NCI-H146 (cell line): Measurements from ENCODE around the gene RAB41.
"Not testable (repeated sequence)": the region's sequence is repeated elsewhere in the genome, so short reads cannot be mapped to it uniquely, and the experiment has no call there.

Experiments
- DNase-seq: peaks from one replicate; lab custom pipeline; 2025; lab: John Stamatoyannopoulos, UW

RAB41 gene

GRCh38 chrX:70289793-70290770, 8.1 kb downstream of the RAB41 start, which contains the start of the genes KIF4A and PDZD11:
KIF4A (plus strand) TSS chrX:70290104; CDS start chrX:70290459, 355 bp downstream.
PDZD11 (minus strand) TSS chrX:70289927; CDS start chrX:70289341, 586 bp downstream.
- peak; percentile 83 for DNase-seq

GRCh38 chrX:70292788-70293187, 10.8 kb downstream of the RAB41 start:
- DNase-seq = no peak

GRCh38 chrX:70293621-70294020, 11.6 kb downstream of the RAB41 start:
- DNase-seq = no peak

- no peak for DNase-seq
These were observed 19.7 kb downstream of the RAB41 start for GRCh38 chrX:70301716-70302115.

- DNase-seq = no peak
These were observed 31.5 kb downstream of the RAB41 start for GRCh38 chrX:70313503-70313902.

- DNase-seq = no peak
These were observed 40.8 kb downstream of the RAB41 start for GRCh38 chrX:70322784-70323183.

GRCh38 chrX:70323628-70324027, 41.7 kb downstream of the RAB41 start:
- not testable (repeated sequence) for DNase-seq

- DNase-seq = no peak
These were observed 42.4 kb downstream of the RAB41 start for GRCh38 chrX:70324326-70324725.

- no peak for DNase-seq
These were observed 49.2 kb downstream of the RAB41 start for GRCh38 chrX:70331161-70331560.

- no peak for DNase-seq
These were observed 50.6 kb downstream of the RAB41 start for GRCh38 chrX:70332600-70332999.
